Smooth muscle cell (in vitro differentiated cells): ENCODE data around the gene NUDCD3. TPM values are rescaled to one million over a fixed set of nuclear protein-coding genes. Genes with fewer than 3 reads are reported as not detected.

Source experiments
- DNase-seq: peaks from one replicate; lab custom pipeline; 2025; ENCODE audit not compliant: unreplicated experiment; lab: John Stamatoyannopoulos, UW
- H2AFZ ChIP-seq: fragments of 200-600 bp; sonication (generic); 2 replicates; pipeline ENCODE4 v1.6.0; 2016; ENCODE audit warnings: antibody characterized with exemption, low read depth, mild to moderate bottlenecking
- H3F3A ChIP-seq: fragments of 200-600 bp; sonication (generic); 2 replicates; pipeline ENCODE4 v1.6.0; 2017; ENCODE audit warnings: antibody characterized with exemption, low read depth
- H3K27ac ChIP-seq: fragments of 200-600 bp; sonication (generic); 2 replicates; pipeline ENCODE4 v1.5.1; 2016; ENCODE audit warnings: low read depth, mild to moderate bottlenecking
- H3K27me3 ChIP-seq: fragments of 200-600 bp; sonication (generic); 2 replicates; pipeline ENCODE4 v1.6.1; 2016; ENCODE audit warnings: low read depth, mild to moderate bottlenecking
- H3K36me3 ChIP-seq: fragments of 200-600 bp; sonication (generic); 2 replicates; pipeline ENCODE4 v1.5.1; 2016; ENCODE audit warnings: low read depth
- H3K4me1 ChIP-seq: fragments of 200-600 bp; sonication (generic); 2 replicates; pipeline ENCODE4 v1.5.1; 2016; ENCODE audit warnings: low read depth
- H3K4me2 ChIP-seq: fragments of 200-600 bp; sonication (generic); 2 replicates; pipeline ENCODE4 v1.6.0; 2016; ENCODE audit warnings: mild to moderate bottlenecking
- H3K4me3 ChIP-seq: fragments of 200-600 bp; sonication (generic); 2 replicates; pipeline ENCODE4 v1.5.1; 2016; ENCODE audit warnings: mild to moderate bottlenecking
- H3K79me2 ChIP-seq: fragments of 200-600 bp; sonication (generic); 2 replicates; pipeline ENCODE4 v1.6.0; 2016; ENCODE audit warnings: low read depth, mild to moderate bottlenecking
- H3K9ac ChIP-seq: fragments of 200-600 bp; sonication (generic); 2 replicates; pipeline ENCODE4 v1.6.0; 2016; ENCODE audit warnings: low read depth
- H3K9me3 ChIP-seq: fragments of 200-600 bp; sonication (generic); replicated peaks from 2 replicates; pipeline ENCODE4 v1.5.1; 2016; ENCODE audit warnings: low read depth
- H4K20me1 ChIP-seq: fragments of 200-600 bp; sonication (generic); 2 replicates; pipeline ENCODE4 v1.6.0; 2016; ENCODE audit warnings: low read depth
- CTCF ChIP-seq: fragments of 200-600 bp; sonication (generic); IDR thresholded peaks from 2 replicates; pipeline ENCODE4 v1.5.1; 2017; ENCODE audit warnings: borderline replicate concordance, mild to moderate bottlenecking, antibody characterized with exemption; ENCODE audit not compliant: insufficient read depth, poor library complexity, severe bottlenecking
- WGBS: methylation state at CpG from one replicate; pipeline ENCODE4 v1.1.7; 2016; ENCODE audit warnings: low lambda C conversion rate; 5-methylcytosine and 5-hydroxymethylcytosine counted together
- polyA plus RNA-seq: library from polyadenylated mRNA; unstranded; fragments of >200 nt; fragmentation: Nextera tagmentation; extraction: Ambion mirVana; gene quantifications from 2 replicates; pipeline ENCODE4 v1.2.1, GENCODE V29; 2016
- total RNA-seq: library from RNA; depleted of rRNA; stranded (reverse); fragments of >200 nt; gene quantifications from 2 replicates; pipeline ENCODE4 v1.2.3, GENCODE V29; 2014

Gene NUDCD3
- total and polyA plus RNA-seq, 2 experiments from 2014 or later = 32.2 to 56.3 TPM

- 92% methylated on average over 7 of the region's 7 CpGs for WGBS
- no peaks in the 10 kb centered on the region for H3K27me3 ChIP-seq
- H3K4me2 ChIP-seq = no peak overlapping the region
- no peaks in the 10 kb centered on the region for H3K9me3 ChIP-seq
- H3K27ac ChIP-seq = no peak overlapping the region
- H2AFZ ChIP-seq = no peak overlapping the region
- no peaks in the 10 kb centered on the region for H3K4me1 ChIP-seq
- DNase-seq = no peak
- no peak overlapping the region for H3K9ac ChIP-seq
- no peaks in the 10 kb centered on the region for H3K36me3 ChIP-seq
- H3F3A ChIP-seq = no peaks in the 10 kb centered on the region
- peaks cover 97% of the 10 kb centered on the region for H4K20me1 ChIP-seq
- H3K4me3 ChIP-seq = no peak overlapping the region
- peaks cover 61% of the 10 kb centered on the region for H3K79me2 ChIP-seq
- no peak for TF ChIP-seq CTCF
Observed at GRCh38 chr7:44434201-44434600, 56.3 kb downstream of the NUDCD3 start.

- Histone ChIP-seq H3F3A (no peaks in the 10 kb centered on the region), H3K27ac (no peak overlapping the region), H2AFZ (no peak overlapping the region), H3K27me3 (no peaks in the 10 kb centered on the region), H3K4me1 (no peaks in the 10 kb centered on the region), H3K9me3 (no peaks in the 10 kb centered on the region), H3K79me2 (peaks cover 61% of the 10 kb centered on the region), H3K36me3 (no peaks in the 10 kb centered on the region), H3K9ac (no peak overlapping the region), H3K4me3 (no peak overlapping the region), H3K4me2 (no peak overlapping the region), H4K20me1 (peaks cover 97% of the 10 kb centered on the region)
- whole genome bisulfite sequencing = 96% methylated on average over 9 of the region's 10 CpGs
- TF ChIP-seq CTCF = no peak
- DNase-seq = no peak
Observed at GRCh38 chr7:44433255-44434022, 57.0 kb downstream of the NUDCD3 start.

GRCh38 chr7:44432381-44432977, 58.0 kb downstream of the NUDCD3 start:
- Histone ChIP-seq H3K9me3 (no peaks in the 10 kb centered on the region), H3K27ac (no peak overlapping the region), H3K4me1 (no peaks in the 10 kb centered on the region), H3K36me3 (no peaks in the 10 kb centered on the region), H3F3A (no peaks in the 10 kb centered on the region), H3K4me2 (no peak overlapping the region), H4K20me1 (peaks cover 97% of the 10 kb centered on the region), H3K9ac (no peak overlapping the region), H2AFZ (no peak overlapping the region), H3K79me2 (peaks cover 53% of the 10 kb centered on the region), H3K4me3 (no peak overlapping the region), H3K27me3 (no peaks in the 10 kb centered on the region)
- no peak for TF ChIP-seq CTCF
- 96% methylated on average over 6 of the region's 6 CpGs for WGBS
- no peak for DNase-seq
